HepG2 (cell line): ENCODE measurements around the gene COL13A1. TPM values are rescaled to one million over a fixed set of nuclear protein-coding genes. Genes with fewer than 3 reads are reported as not detected.

Source experiments
- ATAC-seq: fragments of 200-7000 bp; cut with Tn5 transposase; 3 replicates; pipeline ENCODE4 v1.9.1; 2020; ENCODE audit warnings: mild to moderate bottlenecking, moderate library complexity
- BruUV-seq: library from RNA; stranded (reverse); fragments of 400-500 nt; replicated peaks from 2 replicates; lab custom pipeline; 2021; lab: Mats Ljungman, UMichigan
- CTCF ChIA-PET: fragments of 300-600 bp; formaldehyde crosslinking; extraction: SDS; loops from one replicate; lab custom pipeline; 2021; ENCODE audit warnings: low total read pairs, inconsistent platforms, low intra/inter-chr PET ratio; lab: Yijun Ruan, JAX
- POLR2A ChIA-PET: fragments of 350-600 bp; sonication (Branson Sonifier 250); formaldehyde crosslinking; loops from one replicate; lab custom pipeline; 2020; ENCODE audit warnings: antibody characterized with exemption, inconsistent platforms; lab: Yijun Ruan, JAX
- DNase-seq: peaks from one replicate; pipeline ENCODE4 v3.0.0-alpha.2; 2015; ENCODE audit warnings: low spot score
- FAIRE-seq: peaks from 3 replicates; lab custom pipeline; 2011; peaks lifted over from hg19 to GRCh38; lab: Jason Lieb, UNC
- H2AFZ ChIP-seq: one replicate; pipeline ENCODE4 v1.6.1; 2011; ENCODE audit warnings: low read length, inconsistent platforms
- H3K27ac ChIP-seq: fragments of 300-600 bp; 3 replicates; pipeline ENCODE4 v1.8.0; 2011; ENCODE audit warnings: mixed run types, mild to moderate bottlenecking, mixed read lengths, low read length, inconsistent platforms; ENCODE audit not compliant: insufficient read depth; ENCODE audit errors: extremely low read length
- H3K27me3 ChIP-seq, 2 experiments: fragments of 200-600 bp in 1 of 2; 2 replicates in 1 of 2; 3 replicates in 1 of 2; pipeline versions ENCODE4 v1.6.0 to v1.8.0; 2011; ENCODE audit warnings: low read length in 2 of 2, mild to moderate bottlenecking in 2 of 2, moderate library complexity in 2 of 2, inconsistent platforms in 1 of 2; ENCODE audit not compliant: insufficient read depth in 2 of 2, control insufficient read depth in 1 of 2
- H3K36me3 ChIP-seq, 2 experiments: fragments of 200-600 bp in 1 of 2; replicated peaks in 1 of 2; 2 replicates in 1 of 2; 3 replicates in 1 of 2; pipeline versions ENCODE4 v1.5.1 to v1.8.0; 2011; ENCODE audit warnings: low read length in 2 of 2, inconsistent platforms in 1 of 2; ENCODE audit not compliant: insufficient read depth in 2 of 2, control insufficient read depth in 1 of 2
- H3K4me1 ChIP-seq: 2 replicates; pipeline ENCODE4 v1.5.1; 2012; ENCODE audit warnings: low read length, inconsistent platforms; ENCODE audit not compliant: insufficient read depth
- H3K4me2 ChIP-seq: 2 replicates; pipeline ENCODE4 v1.6.0; 2011; ENCODE audit warnings: low read depth, low read length, inconsistent platforms
- H3K4me3 ChIP-seq, 3 experiments: fragments of 200-600 bp in 1 of 3; sonication (generic), shearing (Covaris generic) in 1 of 3; replicated peaks in 1 of 3; 2 replicates each; pipeline ENCODE4 v1.5.1; 2011 to 2016; ENCODE audit warnings: low read length in 3 of 3, inconsistent platforms in 2 of 3, low read depth in 2 of 3, mild to moderate bottlenecking in 2 of 3, control low read depth in 1 of 3, mixed read lengths in 1 of 3; ENCODE audit not compliant: insufficient read depth in 1 of 3
- H3K79me2 ChIP-seq: one replicate; pipeline ENCODE4 v1.6.1; 2011; ENCODE audit warnings: low read length, inconsistent platforms; ENCODE audit not compliant: insufficient read depth
- H3K9ac ChIP-seq: 2 replicates; pipeline ENCODE4 v1.6.0; 2011; ENCODE audit warnings: mild to moderate bottlenecking, low read depth, low read length, inconsistent platforms; ENCODE audit not compliant: insufficient read depth
- H3K9me3 ChIP-seq: 2 replicates; pipeline ENCODE4 v1.5.1; 2012; ENCODE audit warnings: mild to moderate bottlenecking, low read length
- H4K20me1 ChIP-seq: 2 replicates; pipeline ENCODE4 v1.6.0; 2011; ENCODE audit warnings: inconsistent platforms, mild to moderate bottlenecking, low read length, moderate library complexity; ENCODE audit not compliant: insufficient read depth
- DMTF1 ChIP-seq: sonication (generic); formaldehyde crosslinking; IDR thresholded peaks from 2 replicates; pipeline ENCODE4 v1.4.0; 2020; ENCODE audit warnings: mild to moderate bottlenecking, missing genetic modification reagents
- HNRNPUL1 ChIP-seq: fragments of 200-400 bp; formaldehyde crosslinking; IDR thresholded peaks from 2 replicates; pipeline ENCODE4 v1.6.1; 2017; ENCODE audit warnings: low read depth, mild to moderate bottlenecking, low read length, moderate library complexity
- JARID2 ChIP-seq: sonication (generic); formaldehyde crosslinking; IDR thresholded peaks from 2 replicates; pipeline ENCODE4 v1.8.1; 2023; ENCODE audit warnings: missing genetic modification reagents, inconsistent platforms; ENCODE audit not compliant: insufficient replicate concordance
- KMT2A ChIP-seq: sonication (generic); formaldehyde crosslinking; IDR thresholded peaks from 2 replicates; pipeline ENCODE4 v1.4.0; 2020; ENCODE audit warnings: missing genetic modification reagents
- MAFF ChIP-seq: IDR thresholded peaks from 2 replicates; pipeline ENCODE4 v1.6.1; 2011; ENCODE audit warnings: low read depth, low read length, improper control_type of control experiment
- MAFK ChIP-seq, 2 experiments: IDR thresholded peaks in 1 of 2; conservative IDR thresholded peaks in 1 of 2; 2 replicates each; pipeline ENCODE4 v1.6.1; 2011; ENCODE audit warnings: improper control_type of control experiment in 2 of 2, low read length in 2 of 2
- YEATS2 ChIP-seq: sonication (generic); formaldehyde crosslinking; IDR thresholded peaks from 2 replicates; pipeline ENCODE4 v1.4.0; 2020; ENCODE audit warnings: missing genetic modification reagents, borderline replicate concordance
- ZNF17 ChIP-seq: sonication (generic); formaldehyde crosslinking; IDR thresholded peaks from 2 replicates; pipeline ENCODE4 v1.5.0; 2020; ENCODE audit warnings: mild to moderate bottlenecking, missing genetic modification reagents
- ZNF589 ChIP-seq: sonication (generic); formaldehyde crosslinking; conservative IDR thresholded peaks from 2 replicates; pipeline ENCODE4 v1.8.0; 2022; ENCODE audit warnings: mild to moderate bottlenecking, moderate library complexity, missing genetic modification reagents
- ZNF749 ChIP-seq: sonication (generic); formaldehyde crosslinking; IDR thresholded peaks from 2 replicates; pipeline ENCODE4 v1.8.0; 2022; ENCODE audit warnings: mild to moderate bottlenecking, missing genetic modification reagents, moderate library complexity, borderline replicate concordance
- WGBS: methylation state at CpG from one replicate; pipeline ENCODE4 v1.1.6; 2017; ENCODE audit warnings: low lambda C conversion rate; 5-methylcytosine and 5-hydroxymethylcytosine counted together
- in situ Hi-C: cut with HindIII; loops from 2 replicates; pipeline ENCODE4 v1.10.0; 2017; ENCODE audit warnings: low pct_unique_long_range_greater_than_20kb; ENCODE audit not compliant: extremely low pct_ligation_motif_present
- intact Hi-C: fragments of 100-400 bp; cut with micrococcal nuclease; formaldehyde crosslinking; loops from one replicate; pipeline ENCODE4 v1.10.0; 2022; ENCODE audit not compliant: unreplicated experiment
- polyA plus RNA-seq, 8 experiments: library from polyadenylated mRNA; depleted of rRNA in 3 of 8; stranded (reverse) in 7 of 8; unstranded in 1 of 8; fragments of >200 nt; fragmentation: Illumina TruSeq in 4 of 8; extraction: Trizol in 4 of 8; gene quantifications; 2 replicates each; pipeline versions ENCODE4 v1.2.1 to v1.2.3, GENCODE V29; 2011 to 2016; ENCODE audit warnings: low read depth in 4 of 8, missing spikeins in 1 of 8, mixed read lengths in 1 of 8; ENCODE audit not compliant: insufficient read depth in 1 of 8
- total RNA-seq, 5 experiments: library from RNA; depleted of rRNA; stranded (reverse); fragments of >200 nt; fragmentation: Illumina TruSeq; extraction: Trizol; gene quantifications; 2 replicates each; pipeline ENCODE4 v1.2.3, GENCODE V29; 2016; ENCODE audit warnings: low read depth in 1 of 5
- TF ChIP-seq, protein P1 (sequence below), 2 experiments: IDR thresholded peaks; 2 replicates each; pipeline ENCODE4 v1.6.1; 2011 to 2012; ENCODE audit warnings: low read length in 2 of 2, borderline replicate concordance in 1 of 2, low read depth in 1 of 2, mild to moderate bottlenecking in 1 of 2, moderate library complexity in 1 of 2

COL13A1 gene
- total and polyA plus RNA-seq, 2 of the 13 experiments (the other 11 are each of a cell fraction or from before 2014, with no cell fraction given), result 0.07 TPM; not detected in 1

DNA sequence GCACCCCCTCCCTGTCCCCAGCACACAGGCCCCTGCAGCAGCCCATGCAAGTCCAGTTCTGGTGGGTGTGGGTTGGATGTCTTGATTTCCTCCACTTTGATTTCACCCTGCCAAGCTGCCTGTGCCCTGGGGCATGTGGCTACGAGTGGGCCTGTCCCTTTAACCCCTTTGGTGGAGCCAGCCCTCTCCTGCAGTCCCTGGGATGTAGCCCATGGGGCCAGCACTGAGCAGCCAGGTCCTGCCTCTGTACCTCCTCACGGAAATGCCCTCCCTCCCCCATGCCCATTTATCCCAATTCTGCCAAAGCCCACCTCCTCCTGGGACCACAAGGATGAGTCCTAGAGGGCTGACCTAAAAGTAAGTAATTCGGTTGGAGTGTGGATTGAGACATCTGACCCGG, 11.9 kb downstream of the COL13A1 start (continued):
- TF ChIP-seq, protein P1, sequence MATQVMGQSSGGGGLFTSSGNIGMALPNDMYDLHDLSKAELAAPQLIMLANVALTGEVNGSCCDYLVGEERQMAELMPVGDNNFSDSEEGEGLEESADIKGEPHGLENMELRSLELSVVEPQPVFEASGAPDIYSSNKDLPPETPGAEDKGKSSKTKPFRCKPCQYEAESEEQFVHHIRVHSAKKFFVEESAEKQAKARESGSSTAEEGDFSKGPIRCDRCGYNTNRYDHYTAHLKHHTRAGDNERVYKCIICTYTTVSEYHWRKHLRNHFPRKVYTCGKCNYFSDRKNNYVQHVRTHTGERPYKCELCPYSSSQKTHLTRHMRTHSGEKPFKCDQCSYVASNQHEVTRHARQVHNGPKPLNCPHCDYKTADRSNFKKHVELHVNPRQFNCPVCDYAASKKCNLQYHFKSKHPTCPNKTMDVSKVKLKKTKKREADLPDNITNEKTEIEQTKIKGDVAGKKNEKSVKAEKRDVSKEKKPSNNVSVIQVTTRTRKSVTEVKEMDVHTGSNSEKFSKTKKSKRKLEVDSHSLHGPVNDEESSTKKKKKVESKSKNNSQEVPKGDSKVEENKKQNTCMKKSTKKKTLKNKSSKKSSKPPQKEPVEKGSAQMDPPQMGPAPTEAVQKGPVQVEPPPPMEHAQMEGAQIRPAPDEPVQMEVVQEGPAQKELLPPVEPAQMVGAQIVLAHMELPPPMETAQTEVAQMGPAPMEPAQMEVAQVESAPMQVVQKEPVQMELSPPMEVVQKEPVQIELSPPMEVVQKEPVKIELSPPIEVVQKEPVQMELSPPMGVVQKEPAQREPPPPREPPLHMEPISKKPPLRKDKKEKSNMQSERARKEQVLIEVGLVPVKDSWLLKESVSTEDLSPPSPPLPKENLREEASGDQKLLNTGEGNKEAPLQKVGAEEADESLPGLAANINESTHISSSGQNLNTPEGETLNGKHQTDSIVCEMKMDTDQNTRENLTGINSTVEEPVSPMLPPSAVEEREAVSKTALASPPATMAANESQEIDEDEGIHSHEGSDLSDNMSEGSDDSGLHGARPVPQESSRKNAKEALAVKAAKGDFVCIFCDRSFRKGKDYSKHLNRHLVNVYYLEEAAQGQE (IDR thresholded peaks at IDR 0.05; ENCODE audit: borderline replicate concordance in 1 of 2, low read depth in 1 of 2, low read length in 2 of 2), result no peak

GRCh38 chr10:69814251-69814650, 12.5 kb downstream of the COL13A1 start:
- no peak for FAIRE-seq
- BruUV-seq, result no TSS peak

GRCh38 chr10:69815104-69815503, 13.4 kb downstream of the COL13A1 start:
- H4K20me1 ChIP-seq, result no peaks in the 10 kb centered on the region
- BruUV-seq, result no TSS peak
- no peak overlapping the region for H3K4me2 ChIP-seq
- ChIA-PET CTCF (no interaction called here), POLR2A (no interaction called here)
- in situ Hi-C loops, result no loop called here
- no peak overlapping the region for H2AFZ ChIP-seq
- H3K27me3 ChIP-seq, result peaks cover 2 to 17% of the 10 kb centered on the region in 2 experiments; a peak in 2 of 5 replicates
- H3K9ac ChIP-seq, result no peak overlapping the region
- H3K4me3 ChIP-seq, result no peak overlapping the region
- H3K4me1 ChIP-seq, result no peaks in the 10 kb centered on the region
- no peaks in the 10 kb centered on the region for H3K79me2 ChIP-seq
- WGBS, result 2% methylated on average over 5 of the region's 6 CpGs
- ATAC-seq (no peak), DNase-seq (no peak), FAIRE-seq (no peak)
- intact Hi-C loops, result no loop called here
- H3K36me3 ChIP-seq, result no peaks in the 10 kb centered on the region
- H3K27ac ChIP-seq, result no peak overlapping the region
- TF ChIP-seq KMT2A (CRISPR knock-in tag), result no peak
- TF ChIP-seq JARID2 (CRISPR knock-in tag), result no peak
- TF ChIP-seq MAFK (conservative IDR thresholded peaks at IDR 0.05 in 1 of 2, IDR thresholded peaks at IDR 0.05 in 1 of 2; ENCODE audit: low read length in 2 of 2), result no peak
- TF ChIP-seq HNRNPUL1, result no peak
- TF ChIP-seq ZNF749, result no peak
- TF ChIP-seq DMTF1 (CRISPR knock-in tag), result no peak
- no peak for TF ChIP-seq ZNF17 (CRISPR knock-in tag)
- TF ChIP-seq MAFF, result no peak
- H3K9me3 ChIP-seq, result no peaks in the 10 kb centered on the region

More at GRCh38 chr10:69814251-69814650, 12.5 kb downstream of the COL13A1 start:
- 26% methylated on average over 2 of the region's 2 CpGs for WGBS
- TF ChIP-seq YEATS2 (CRISPR knock-in tag) (no peak), ZNF589 (CRISPR knock-in tag) (no peak)
- TF ChIP-seq, all 625 proteins: peak for 0
- H4K20me1 ChIP-seq, result no peaks in the 10 kb centered on the region
- H3K9ac ChIP-seq, result no peak overlapping the region
- H3K79me2 ChIP-seq, result no peaks in the 10 kb centered on the region
- no peaks in the 10 kb centered on the region for H3K9me3 ChIP-seq
- no peak overlapping the region for H3K27ac ChIP-seq
- ATAC-seq (no peak), DNase-seq (no peak)
- in situ Hi-C loops (no loop called here), intact Hi-C loops (no loop called here)
- H3K27me3 ChIP-seq, result peaks cover 2 to 17% of the 10 kb centered on the region in 2 experiments; a peak in 2 of 5 replicates
- H3K4me3 ChIP-seq, result no peak overlapping the region
- H3K4me1 ChIP-seq, result no peaks in the 10 kb centered on the region
- H3K4me2 ChIP-seq, result no peak overlapping the region
- POLR2A ChIA-PET, result no interaction called here
- no peak overlapping the region for H2AFZ ChIP-seq
- CTCF ChIA-PET, result no interaction called here
- H3K36me3 ChIP-seq, result no peaks in the 10 kb centered on the region
